ENCODE results near the gene JPT2. TPM values are rescaled to one million over a fixed set of nuclear protein-coding genes. Genes with fewer than 3 reads are reported as not detected.

The JPT2 gene
- 197 and 200 TPM in 2 replicates for total RNA-seq (2021)
- percentile 92 among the genes with signal in this experiment for Bru-seq, nascent RNA
- BruChase-seq, experiment 1, labeled RNA remaining after a 2-hour chase: percentile 97 among the genes with signal in this experiment
- percentile 98 among the genes with signal in this experiment for BruChase-seq, experiment 2, labeled RNA remaining after a 6-hour chase
- long read RNA-seq, transcript JPT2-201 (5 exons, 3,718 nt): major isoform, 88 of 152 reads
- long read RNA-seq, partial matches to known transcripts: 4 of 152 reads
- long read RNA-seq, other reads (novel, unspliced or antisense): 53 of 152 reads

- BruUV-seq (replicated peaks): no TSS peak
- Histone ChIP-seq H3K36me3 (ENCODE audit: insufficient read depth, low read length, poor library complexity, severe bottlenecking) (peaks cover 19% of the 10 kb centered on the region), H3K27me3 (replicated peaks; ENCODE audit: insufficient read depth, low read depth, low read length, poor library complexity) (no peaks in the 10 kb centered on the region), H3K9me3 (ENCODE audit: low read depth, low read length, poor library complexity, severe bottlenecking) (no peaks in the 10 kb centered on the region), H3K4me1 (ENCODE audit: insufficient read depth, low read length, poor library complexity, severe bottlenecking) (peaks cover 18% of the 10 kb centered on the region), H3K4me3 (ENCODE audit: low read depth, low read length, poor library complexity, severe bottlenecking) (peak within 1 kb of the TSS; percentile 87), H3K27ac (ENCODE audit: low read depth, low read length, poor library complexity, severe bottlenecking) (peak within 1 kb of the TSS; percentile 90)
- intact Hi-C loops (cut with micrococcal nuclease; ENCODE audit: unreplicated experiment): no loop called here
- TF ChIP-seq CTCF (conservative IDR thresholded peaks at IDR 0.05; ENCODE audit: low read depth, low read length) (no peak), EZH2 (IDR thresholded peaks at IDR 0.05; ENCODE audit: borderline replicate concordance, low read depth, low read length, poor library complexity, severe bottlenecking) (no peak)
- POLR2A ChIA-PET (ENCODE audit: low non-redundant PET): interaction anchor here (0.6 to 1.0 kb wide), 5 partner anchors 13 to 520 kb away, joined by 3 to 12 read pairs (median 9); no protein-coding TSS in a partner anchor
- peak; percentile 99 for DNase-seq (ENCODE audit: low spot score)
- CTCF ChIA-PET: interaction anchor here (0.5 to 1.4 kb wide), 2 partner anchors 28 to 298 kb away, joined by 4 to 6 read pairs; partner anchors contain the start of gene MAPK8IP3
Observed at GRCh38 chr16:1677942-1678499, at the start of gene JPT2. Gene JPT2, plus strand, starts transcription at chr16:1678279. Its CDS starts 34 bp downstream, at chr16:1678313.

GRCh38 chr16:1630450-1631213, 47.4 kb upstream of the JPT2 start:
- DNase-seq (ENCODE audit: low spot score): no peak
- Histone ChIP-seq H3K27ac (ENCODE audit: low read depth, low read length, poor library complexity, severe bottlenecking) (no peak overlapping the region), H3K9me3 (ENCODE audit: low read depth, low read length, poor library complexity, severe bottlenecking) (no peaks in the 10 kb centered on the region), H3K4me1 (ENCODE audit: insufficient read depth, low read length, poor library complexity, severe bottlenecking) (no peaks in the 10 kb centered on the region), H3K4me3 (ENCODE audit: low read depth, low read length, poor library complexity, severe bottlenecking) (no peak overlapping the region), H3K27me3 (replicated peaks; ENCODE audit: insufficient read depth, low read depth, low read length, poor library complexity) (no peaks in the 10 kb centered on the region), H3K36me3 (ENCODE audit: insufficient read depth, low read length, poor library complexity, severe bottlenecking) (peaks cover 29% of the 10 kb centered on the region)
- TF ChIP-seq CTCF (conservative IDR thresholded peaks at IDR 0.05; ENCODE audit: low read depth, low read length): no peak
- TF ChIP-seq EZH2 (IDR thresholded peaks at IDR 0.05; ENCODE audit: borderline replicate concordance, low read depth, low read length, poor library complexity, severe bottlenecking): no peak
- POLR2A ChIA-PET (ENCODE audit: low non-redundant PET): no interaction called here
- CTCF ChIA-PET: no interaction called here
- intact Hi-C loops (cut with micrococcal nuclease; ENCODE audit: unreplicated experiment): no loop called here
- no TSS peak for BruUV-seq (replicated peaks)

GRCh38 chr16:1631230-1631629, 46.8 kb upstream of the JPT2 start:
- ChIA-PET CTCF (no interaction called here), POLR2A (ENCODE audit: low non-redundant PET) (no interaction called here)
- Histone ChIP-seq H3K4me3 (ENCODE audit: low read depth, low read length, poor library complexity, severe bottlenecking) (no peak overlapping the region), H3K9me3 (ENCODE audit: low read depth, low read length, poor library complexity, severe bottlenecking) (no peaks in the 10 kb centered on the region), H3K27me3 (replicated peaks; ENCODE audit: insufficient read depth, low read depth, low read length, poor library complexity) (no peaks in the 10 kb centered on the region), H3K36me3 (ENCODE audit: insufficient read depth, low read length, poor library complexity, severe bottlenecking) (peaks cover 29% of the 10 kb centered on the region), H3K27ac (ENCODE audit: low read depth, low read length, poor library complexity, severe bottlenecking) (no peak overlapping the region), H3K4me1 (ENCODE audit: insufficient read depth, low read length, poor library complexity, severe bottlenecking) (no peaks in the 10 kb centered on the region)
- no peak for DNase-seq (ENCODE audit: low spot score)
- no TSS peak for BruUV-seq (replicated peaks)
- intact Hi-C loops (cut with micrococcal nuclease; ENCODE audit: unreplicated experiment): no loop called here
- TF ChIP-seq EZH2 (IDR thresholded peaks at IDR 0.05; ENCODE audit: borderline replicate concordance, low read depth, low read length, poor library complexity, severe bottlenecking): no peak
- TF ChIP-seq CTCF (conservative IDR thresholded peaks at IDR 0.05; ENCODE audit: low read depth, low read length): no peak

All from A673 (cell line).